ENCODE results near the gene ULK3. TPM values are rescaled to one million over a fixed set of nuclear protein-coding genes. Genes with fewer than 3 reads are reported as not detected.
A peak's percentile ranks its signal among the peaks of the same experiment; 100 is the strongest.

Gene ULK3
- total and polyA plus RNA-seq, 2 of the 4 experiments (the other 2 are of a cell fraction) = 11.8 to 22.7 TPM

- ATAC-seq (ENCODE audit: low read depth) = no peak
- peak overlapping the region; percentile 10; the same call in 1 of the 2 replicates for H4K5ac ChIP-seq (ENCODE audit: low read depth, low read length)
- peaks cover 16% of the 10 kb centered on the region for H3K9me1 ChIP-seq (ENCODE audit: insufficient read depth, low read length)
- TF ChIP-seq RCOR1 (IDR thresholded peaks at IDR 0.05; ENCODE audit: insufficient replicate concordance, low read length) (no peak), NFE2L2 (IDR thresholded peaks at IDR 0.05; ENCODE audit: low read depth, low read length) (no peak), BHLHE40 (IDR thresholded peaks at IDR 0.05; ENCODE audit: low read depth, low read length) (no peak), SMC3 (IDR thresholded peaks at IDR 0.05; ENCODE audit: low read depth, low read length) (no peak), MAFK (IDR thresholded peaks at IDR 0.05; ENCODE audit: low read depth, low read length) (no peak), MXI1 (IDR thresholded peaks at IDR 0.05; ENCODE audit: borderline replicate concordance, low read depth, low read length) (no peak), MAZ (IDR thresholded peaks at IDR 0.05; ENCODE audit: borderline replicate concordance, low read depth, low read length) (no peak), RAD21 (IDR thresholded peaks at IDR 0.05; ENCODE audit: low read length) (no peak), FOS (IDR thresholded peaks at IDR 0.05; ENCODE audit: low read depth, low read length) (no peak), USF2 (IDR thresholded peaks at IDR 0.05; ENCODE audit: low read depth, low read length) (no peak), RFX5 (IDR thresholded peaks at IDR 0.05; ENCODE audit: low read depth, low read length) (no peak), CEBPB (IDR thresholded peaks at IDR 0.05; ENCODE audit: low read depth, low read length) (no peak), POLR2A (IDR thresholded peaks at IDR 0.05; ENCODE audit: low read depth, low read length) (no peak), CHD1 (IDR thresholded peaks at IDR 0.05; ENCODE audit: low read depth, low read length) (no peak)
- TF ChIP-seq, protein P1, sequence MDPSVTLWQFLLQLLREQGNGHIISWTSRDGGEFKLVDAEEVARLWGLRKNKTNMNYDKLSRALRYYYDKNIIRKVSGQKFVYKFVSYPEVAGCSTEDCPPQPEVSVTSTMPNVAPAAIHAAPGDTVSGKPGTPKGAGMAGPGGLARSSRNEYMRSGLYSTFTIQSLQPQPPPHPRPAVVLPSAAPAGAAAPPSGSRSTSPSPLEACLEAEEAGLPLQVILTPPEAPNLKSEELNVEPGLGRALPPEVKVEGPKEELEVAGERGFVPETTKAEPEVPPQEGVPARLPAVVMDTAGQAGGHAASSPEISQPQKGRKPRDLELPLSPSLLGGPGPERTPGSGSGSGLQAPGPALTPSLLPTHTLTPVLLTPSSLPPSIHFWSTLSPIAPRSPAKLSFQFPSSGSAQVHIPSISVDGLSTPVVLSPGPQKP (IDR thresholded peaks at IDR 0.05; ENCODE audit: borderline replicate concordance, low read depth, low read length) = no peak
- TF ChIP-seq, protein P2, sequence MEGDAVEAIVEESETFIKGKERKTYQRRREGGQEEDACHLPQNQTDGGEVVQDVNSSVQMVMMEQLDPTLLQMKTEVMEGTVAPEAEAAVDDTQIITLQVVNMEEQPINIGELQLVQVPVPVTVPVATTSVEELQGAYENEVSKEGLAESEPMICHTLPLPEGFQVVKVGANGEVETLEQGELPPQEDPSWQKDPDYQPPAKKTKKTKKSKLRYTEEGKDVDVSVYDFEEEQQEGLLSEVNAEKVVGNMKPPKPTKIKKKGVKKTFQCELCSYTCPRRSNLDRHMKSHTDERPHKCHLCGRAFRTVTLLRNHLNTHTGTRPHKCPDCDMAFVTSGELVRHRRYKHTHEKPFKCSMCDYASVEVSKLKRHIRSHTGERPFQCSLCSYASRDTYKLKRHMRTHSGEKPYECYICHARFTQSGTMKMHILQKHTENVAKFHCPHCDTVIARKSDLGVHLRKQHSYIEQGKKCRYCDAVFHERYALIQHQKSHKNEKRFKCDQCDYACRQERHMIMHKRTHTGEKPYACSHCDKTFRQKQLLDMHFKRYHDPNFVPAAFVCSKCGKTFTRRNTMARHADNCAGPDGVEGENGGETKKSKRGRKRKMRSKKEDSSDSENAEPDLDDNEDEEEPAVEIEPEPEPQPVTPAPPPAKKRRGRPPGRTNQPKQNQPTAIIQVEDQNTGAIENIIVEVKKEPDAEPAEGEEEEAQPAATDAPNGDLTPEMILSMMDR (conservative IDR thresholded peaks at IDR 0.05; ENCODE audit: low read depth, low read length) = no peak
- no TSS peak for BruUV-seq (replicated peaks)
- no peak overlapping the region for H2AK9ac ChIP-seq (replicated peaks; ENCODE audit: low read depth, low read length, poor library complexity)
- H3K9me3 ChIP-seq (ENCODE audit: control insufficient read depth, insufficient read depth, low read length) = no peaks in the 10 kb centered on the region
- H3K79me1 ChIP-seq (ENCODE audit: low read depth in 1 of 2, low read length in 2 of 2) = peaks cover 16 to 32% of the 10 kb centered on the region in 2 experiments; a peak in 3 of 4 replicates
- peak overlapping the region; percentile 5 for H2AK5ac ChIP-seq (ENCODE audit: low read depth, low read length)
- no peak overlapping the region for H2BK20ac ChIP-seq (ENCODE audit: low read depth, low read length)
- H4K20me1 ChIP-seq (ENCODE audit: insufficient read depth, low read length) = no peaks in the 10 kb centered on the region
- no peak overlapping the region for H4K91ac ChIP-seq (ENCODE audit: insufficient read depth, low read depth, low read length)
- peaks cover 9% of the 10 kb centered on the region for H3K4me1 ChIP-seq (ENCODE audit: control insufficient read depth, insufficient read depth, low read length)
- POLR2A ChIA-PET (ENCODE audit: unreplicated experiment) = no interaction called here
- H2BK120ac ChIP-seq (ENCODE audit: low read depth, low read length) = no peak overlapping the region
- in situ Hi-C loops (cut with MboI; ENCODE audit: low sequenced_read_pairs) (no loop called here), intact Hi-C loops (cut with micrococcal nuclease) (no loop called here), dilution Hi-C loops (cut with HindIII; ENCODE audit: low sequenced_read_pairs, unreplicated experiment) (no loop called here)
- H2BK15ac ChIP-seq (ENCODE audit: low read depth, low read length) = no peak overlapping the region
- peak overlapping the region; percentile 86 to 99 for H4K8ac ChIP-seq (ENCODE audit: low read depth in 2 of 2, low read length in 2 of 2)
- 0 out of 2 replicates have a peak overlapping the region, but pooled peaks have one; percentile 35 for H3K23ac ChIP-seq (ENCODE audit: low read depth, low read length)
- no peak overlapping the region for H3K14ac ChIP-seq (replicated peaks; ENCODE audit: low read depth, low read length)
- CTCF ChIA-PET = interaction anchor here (0.6 to 1.9 kb wide), 2 partner anchors 13 to 909 kb away, joined by 3 to 7 read pairs; no protein-coding TSS in a partner anchor
- H3K27me3 ChIP-seq (ENCODE audit: control insufficient read depth, insufficient read depth, low read length) = no peaks in the 10 kb centered on the region
- no peak overlapping the region for H3K18ac ChIP-seq (ENCODE audit: low read depth, low read length)
- no peak overlapping the region for H2BK5ac ChIP-seq (ENCODE audit: low read depth, low read length, poor library complexity, severe bottlenecking)
- H3K4me3 ChIP-seq (ENCODE audit: insufficient read depth, low read depth, low read length) = no peak overlapping the region
- WGBS, 2 experiments (ENCODE audit: extremely low coverage in 2 of 2, insufficient read length in 1 of 2) = no CpG with 5 or more reads among the region's 4 CpGs
- no peak overlapping the region for H3K56ac ChIP-seq (ENCODE audit: extremely low read depth, insufficient read depth, low read length)
- no peak overlapping the region for H3K4me2 ChIP-seq (ENCODE audit: low read depth, low read length)
- peak overlapping the region; percentile 38 for H2AFZ ChIP-seq (replicated peaks; ENCODE audit: low read length, poor library complexity)
- peaks cover 22% of the 10 kb centered on the region for H3K36me3 ChIP-seq (ENCODE audit: control insufficient read depth, insufficient read depth, low read length)
- no peak overlapping the region; the same call in 1 of the 2 replicates for H3K27ac ChIP-seq (ENCODE audit: insufficient read depth, low read length)
- peak overlapping the region; percentile 93; the same call in 1 of the 2 replicates for H3K4ac ChIP-seq (ENCODE audit: low read depth, low read length)
- H3K9ac ChIP-seq (ENCODE audit: low read depth, low read length) = no peak overlapping the region; the same call in 1 of the 2 replicates
- DNase-seq = no peak
Measured at GRCh38 chr15:74888716-74889115, 45.8 kb upstream of the ULK3 start.

Measured in IMR-90 (cell line).